Measurements from ENCODE around the gene FARSA. TPM values are rescaled to one million over a fixed set of nuclear protein-coding genes. Genes with fewer than 3 reads are reported as not detected.
A peak's percentile ranks its signal among the peaks of the same experiment; 100 is the strongest.
"Not testable (repeated sequence)": the region's sequence is repeated elsewhere in the genome, so short reads cannot be mapped to it uniquely, and the experiment has no call there.

FARSA gene
- polyA plus RNA-seq (2013, experiment 1 of 2) = 62.6 TPM
- 50.9 TPM for polyA plus RNA-seq (2013, experiment 2 of 2)

GRCh38 chr19:12933287-12934072 is at the start of gene FARSA:
Gene FARSA (minus strand): TSS chr19:12933711. CDS start chr19:12933696, 15 bp downstream.
- peak within 1 kb of the TSS; percentile 97 for H3K4me3 ChIP-seq (ENCODE audit: low read length)
- WGBS = 5% methylated on average over 51 of the region's 51 CpGs
- H3K9me3 ChIP-seq (ENCODE audit: insufficient read depth, low read depth, low read length) = no peaks in the 10 kb centered on the region
- no peak within 1 kb of the TSS for H3K27ac ChIP-seq (ENCODE audit: low read depth, low read length)
- H3K4me1 ChIP-seq (ENCODE audit: insufficient read depth, low read length) = peaks cover 10% of the 10 kb centered on the region; the same call in 1 of the 2 replicates
- H3K9ac ChIP-seq (ENCODE audit: low read depth, low read length) = peak within 1 kb of the TSS; percentile 87
- H3K27me3 ChIP-seq (ENCODE audit: insufficient read depth, low read length) = no peaks in the 10 kb centered on the region
- peaks cover 30% of the 10 kb centered on the region for H3K36me3 ChIP-seq (ENCODE audit: insufficient read depth, low read length)

- Histone ChIP-seq H3K27me3 (ENCODE audit: insufficient read depth, low read length) (peaks cover 63% of the 10 kb centered on the region), H3K36me3 (ENCODE audit: insufficient read depth, low read length) (no peaks in the 10 kb centered on the region), H3K4me1 (ENCODE audit: insufficient read depth, low read length) (no peaks in the 10 kb centered on the region), H3K9ac (ENCODE audit: low read depth, low read length) (no peak overlapping the region; the same call in 1 of the 2 replicates), H3K9me3 (ENCODE audit: insufficient read depth, low read depth, low read length) (no peaks in the 10 kb centered on the region), H3K27ac (ENCODE audit: low read depth, low read length) (no peak overlapping the region), H3K4me3 (ENCODE audit: low read length) (peak overlapping the region; percentile 41)
- 58% methylated on average over 10 of the region's 10 CpGs for WGBS
Observed at GRCh38 chr19:12983091-12983490, 49.6 kb upstream of the FARSA start.

GRCh38 chr19:12982648-12983047 is 49.1 kb upstream of the FARSA start:
- 84% methylated on average over 6 of the region's 6 CpGs for WGBS
- H3K4me1 ChIP-seq (ENCODE audit: insufficient read depth, low read length) = no peaks in the 10 kb centered on the region
- no peak overlapping the region for H3K4me3 ChIP-seq (ENCODE audit: low read length)
- no peak overlapping the region for H3K27ac ChIP-seq (ENCODE audit: low read depth, low read length)
- no peak overlapping the region for H3K9ac ChIP-seq (ENCODE audit: low read depth, low read length)
- H3K27me3 ChIP-seq (ENCODE audit: insufficient read depth, low read length) = peaks cover 58% of the 10 kb centered on the region
- no peaks in the 10 kb centered on the region for H3K36me3 ChIP-seq (ENCODE audit: insufficient read depth, low read length)
- H3K9me3 ChIP-seq (ENCODE audit: insufficient read depth, low read depth, low read length) = no peaks in the 10 kb centered on the region

GRCh38 chr19:12979974-12980373 is 46.5 kb upstream of the FARSA start:
- no peak overlapping the region for H3K9ac ChIP-seq (ENCODE audit: low read depth, low read length)
- no peak overlapping the region for H3K4me3 ChIP-seq (ENCODE audit: low read length)
- no peaks in the 10 kb centered on the region for H3K36me3 ChIP-seq (ENCODE audit: insufficient read depth, low read length)
- H3K27ac ChIP-seq (ENCODE audit: low read depth, low read length) = no peak overlapping the region
- no peaks in the 10 kb centered on the region for H3K9me3 ChIP-seq (ENCODE audit: insufficient read depth, low read depth, low read length)
- peaks cover 33% of the 10 kb centered on the region for H3K27me3 ChIP-seq (ENCODE audit: insufficient read depth, low read length)
- no peaks in the 10 kb centered on the region for H3K4me1 ChIP-seq (ENCODE audit: insufficient read depth, low read length)
- WGBS = 93% methylated on average over 3 of the region's 3 CpGs

GRCh38 chr19:12976109-12976508 is 42.6 kb upstream of the FARSA start:
- H3K27me3 ChIP-seq (ENCODE audit: insufficient read depth, low read length); H3K9me3 ChIP-seq (ENCODE audit: insufficient read depth, low read depth, low read length); H3K9ac ChIP-seq (ENCODE audit: low read depth, low read length): not testable (repeated sequence)

GRCh38 chr19:12975221-12975741 is 41.8 kb upstream of the FARSA start:
- H3K27me3 ChIP-seq (ENCODE audit: insufficient read depth, low read length) = no peaks in the 10 kb centered on the region; the same call in 1 of the 2 replicates
- WGBS = 86% methylated on average over 17 of the region's 17 CpGs
- H3K27ac ChIP-seq (ENCODE audit: low read depth, low read length) = no peak overlapping the region
- no peaks in the 10 kb centered on the region for H3K4me1 ChIP-seq (ENCODE audit: insufficient read depth, low read length)
- no peaks in the 10 kb centered on the region for H3K9me3 ChIP-seq (ENCODE audit: insufficient read depth, low read depth, low read length)
- no peak overlapping the region for H3K9ac ChIP-seq (ENCODE audit: low read depth, low read length)
- H3K36me3 ChIP-seq (ENCODE audit: insufficient read depth, low read length) = no peaks in the 10 kb centered on the region
- H3K4me3 ChIP-seq (ENCODE audit: low read length) = no peak overlapping the region

More at GRCh38 chr19:12976109-12976508, 42.6 kb upstream of the FARSA start:
- H3K27ac ChIP-seq (ENCODE audit: low read depth, low read length); H3K36me3 ChIP-seq (ENCODE audit: insufficient read depth, low read length); H3K4me3 ChIP-seq (ENCODE audit: low read length); H3K4me1 ChIP-seq (ENCODE audit: insufficient read depth, low read length): not testable (repeated sequence)
- 83% methylated on average over 7 of the region's 7 CpGs for WGBS

GRCh38 chr19:12974301-12975220 is 41.0 kb upstream of the FARSA start:
- Histone ChIP-seq H3K27me3 (ENCODE audit: insufficient read depth, low read length) (no peaks in the 10 kb centered on the region), H3K36me3 (ENCODE audit: insufficient read depth, low read length) (no peaks in the 10 kb centered on the region), H3K9me3 (ENCODE audit: insufficient read depth, low read depth, low read length) (no peaks in the 10 kb centered on the region), H3K9ac (ENCODE audit: low read depth, low read length) (no peak overlapping the region), H3K4me1 (ENCODE audit: insufficient read depth, low read length) (no peaks in the 10 kb centered on the region), H3K27ac (ENCODE audit: low read depth, low read length) (no peak overlapping the region), H3K4me3 (ENCODE audit: low read length) (no peak overlapping the region)
- 82% methylated on average over 19 of the region's 19 CpGs for WGBS

- Histone ChIP-seq H3K9ac (ENCODE audit: low read depth, low read length) (no peak overlapping the region), H3K27me3 (ENCODE audit: insufficient read depth, low read length) (no peaks in the 10 kb centered on the region), H3K4me3 (ENCODE audit: low read length) (no peak overlapping the region), H3K9me3 (ENCODE audit: insufficient read depth, low read depth, low read length) (no peaks in the 10 kb centered on the region), H3K36me3 (ENCODE audit: insufficient read depth, low read length) (no peaks in the 10 kb centered on the region), H3K4me1 (ENCODE audit: insufficient read depth, low read length) (no peaks in the 10 kb centered on the region), H3K27ac (ENCODE audit: low read depth, low read length) (no peak overlapping the region)
- WGBS = 91% methylated on average over 16 of the region's 16 CpGs
Observed at GRCh38 chr19:12973236-12973635, 39.7 kb upstream of the FARSA start.

GRCh38 chr19:12970070-12970820 is 36.7 kb upstream of the FARSA start:
- WGBS = 94% methylated on average over 7 of the region's 7 CpGs
- H3K9ac ChIP-seq (ENCODE audit: low read depth, low read length) = no peak overlapping the region
- no peaks in the 10 kb centered on the region for H3K36me3 ChIP-seq (ENCODE audit: insufficient read depth, low read length)
- H3K27me3 ChIP-seq (ENCODE audit: insufficient read depth, low read length) = no peaks in the 10 kb centered on the region
- no peak overlapping the region for H3K27ac ChIP-seq (ENCODE audit: low read depth, low read length)
- H3K9me3 ChIP-seq (ENCODE audit: insufficient read depth, low read depth, low read length) = no peaks in the 10 kb centered on the region
- no peak overlapping the region for H3K4me3 ChIP-seq (ENCODE audit: low read length)
- H3K4me1 ChIP-seq (ENCODE audit: insufficient read depth, low read length) = no peaks in the 10 kb centered on the region

GRCh38 chr19:12969292-12969988 is 35.9 kb upstream of the FARSA start, which contains the start of gene DAND5:
Gene DAND5 (plus strand): TSS chr19:12969576. CDS start chr19:12969661, 85 bp downstream.
- H3K4me1 ChIP-seq (ENCODE audit: insufficient read depth, low read length) = no peaks in the 10 kb centered on the region
- no peak within 1 kb of the TSS for H3K9ac ChIP-seq (ENCODE audit: low read depth, low read length)
- H3K9me3 ChIP-seq (ENCODE audit: insufficient read depth, low read depth, low read length) = no peaks in the 10 kb centered on the region
- no peaks in the 10 kb centered on the region for H3K27me3 ChIP-seq (ENCODE audit: insufficient read depth, low read length)
- WGBS = 74% methylated on average over 14 of the region's 14 CpGs
- H3K27ac ChIP-seq (ENCODE audit: low read depth, low read length) = no peak within 1 kb of the TSS
- H3K36me3 ChIP-seq (ENCODE audit: insufficient read depth, low read length) = no peaks in the 10 kb centered on the region
- H3K4me3 ChIP-seq (ENCODE audit: low read length) = no peak within 1 kb of the TSS
